Fibroblast of peridontal ligament (primary cell): ENCODE data around the gene NAA35.
"Not testable (repeated sequence)": the region's sequence is repeated elsewhere in the genome, so short reads cannot be mapped to it uniquely, and the experiment has no call there.

Source experiments
- DNase-seq: peaks from one replicate; pipeline ENCODE4 v3.0.0-alpha.2; 2010; ENCODE audit errors: extremely low read depth

The NAA35 gene

DNA sequence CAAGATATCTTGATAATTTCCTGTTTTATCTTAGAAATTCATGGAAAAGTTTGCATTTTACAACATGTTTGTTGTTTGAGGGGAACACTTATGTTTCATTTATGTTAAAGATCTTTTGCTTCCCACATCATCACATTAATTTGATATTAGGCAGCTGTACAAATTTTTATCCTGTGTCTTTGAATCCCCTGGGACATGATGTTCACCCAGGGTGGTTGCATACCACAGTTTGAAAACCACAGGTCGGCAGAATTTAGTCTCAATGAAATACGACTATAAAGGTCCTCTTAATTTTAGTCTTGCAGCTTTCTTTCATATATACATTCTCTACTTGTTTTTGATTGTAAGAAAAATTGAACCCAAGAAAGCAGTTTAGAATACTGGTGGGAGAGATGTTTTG lies 3.7 kb downstream of the NAA35 start:
- no peak for DNase-seq

GRCh38 chr9:85949586-85950335 lies 8.8 kb downstream of the NAA35 start:
- peak; percentile 50 for DNase-seq

GRCh38 chr9:85959955-85960354 lies 19.0 kb downstream of the NAA35 start:
- DNase-seq, result no peak

DNA sequence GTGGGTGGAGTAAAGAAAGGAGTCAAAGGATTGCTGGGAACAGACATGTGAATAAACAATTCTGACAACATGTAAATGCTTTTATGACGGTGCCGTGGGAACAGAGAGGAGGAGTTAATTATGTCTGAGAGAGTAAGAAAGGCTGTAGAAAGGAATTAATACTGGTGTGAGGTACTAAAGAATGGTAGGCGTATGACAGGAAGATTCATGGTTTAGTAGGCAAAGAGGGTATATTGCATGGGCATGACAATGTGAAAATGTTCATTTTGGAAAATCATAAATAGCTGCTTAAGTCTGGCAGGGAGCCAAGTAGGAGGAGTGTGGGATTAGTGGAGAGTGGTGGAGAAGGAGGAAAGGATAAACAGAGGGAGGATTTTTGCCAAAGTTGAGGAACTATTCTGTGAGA lies 19.7 kb downstream of the NAA35 start:
- DNase-seq, result peak; percentile 32

DNA sequence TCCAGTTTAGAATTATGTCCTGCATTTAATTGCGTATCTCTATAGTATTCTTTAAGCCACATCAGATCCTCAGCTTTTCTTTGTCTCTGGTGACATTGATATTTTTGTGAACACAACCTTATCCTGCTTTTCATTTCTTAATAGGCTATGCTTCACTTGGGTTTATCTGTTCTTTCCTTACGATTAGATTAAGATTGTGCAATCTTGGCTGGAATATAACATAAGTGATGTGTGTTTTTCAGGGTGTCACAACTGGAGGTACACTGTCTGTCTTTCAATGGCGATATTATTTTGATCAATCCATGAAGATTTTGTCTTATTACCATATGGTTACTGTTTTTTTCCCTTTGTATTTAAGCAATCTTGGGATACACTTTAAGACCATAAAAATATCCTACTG lies 23.6 kb downstream of the NAA35 start:
- DNase-seq, result no peak

- DNase-seq, result no peak
These were observed 24.0 kb downstream of the NAA35 start for GRCh38 chr9:85964949-85965348.

GRCh38 chr9:85969727-85970126 lies 28.8 kb downstream of the NAA35 start:
- DNase-seq, result no peak

DNA sequence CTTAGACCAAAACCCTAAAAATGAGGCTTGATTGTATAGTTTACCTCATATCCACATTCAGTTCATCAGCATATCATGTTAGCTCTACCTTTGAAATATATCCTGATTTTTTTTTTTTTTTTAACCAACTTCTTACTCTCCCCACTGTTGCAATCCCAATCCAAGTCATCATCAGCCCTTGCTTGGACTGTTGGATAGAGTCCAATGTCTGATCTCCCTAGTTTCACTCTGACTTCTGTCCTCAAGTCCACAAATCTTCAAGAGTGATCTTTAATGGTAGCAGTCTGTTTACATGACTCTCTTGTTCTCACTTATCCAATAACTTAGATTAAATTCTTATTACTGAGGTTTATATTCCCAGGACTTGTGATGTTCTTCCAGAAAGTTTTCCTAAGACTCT lies 30.8 kb downstream of the NAA35 start:
- DNase-seq, result peak; percentile 25

GRCh38 chr9:85973238-85973637 lies 32.3 kb downstream of the NAA35 start:
- no peak for DNase-seq

DNA sequence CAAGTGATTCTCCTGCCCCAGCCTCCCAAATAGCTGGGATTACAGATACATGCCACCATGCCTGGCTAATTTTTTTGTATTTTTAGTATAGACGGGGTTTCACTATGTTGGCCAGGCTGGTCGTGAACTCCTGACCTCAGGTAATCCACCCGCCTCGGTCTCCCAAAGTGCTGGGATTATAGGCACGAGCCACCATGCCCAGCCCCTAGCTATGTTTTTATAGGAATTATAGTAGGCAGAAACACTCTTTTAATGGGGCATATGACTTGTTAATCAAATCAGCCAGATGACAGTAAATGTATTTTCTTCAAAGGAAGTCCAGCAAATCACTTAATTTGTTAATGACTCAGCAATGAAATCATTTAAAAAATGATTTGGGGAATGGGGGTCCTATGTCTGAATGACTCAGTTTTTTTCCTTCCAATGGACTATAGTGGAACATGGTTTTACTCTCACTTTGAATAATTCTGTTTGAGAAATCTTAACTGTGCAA lies 33.2 kb downstream of the NAA35 start:
- not testable (repeated sequence) for DNase-seq

GRCh38 chr9:85978496-85978895 lies 37.5 kb downstream of the NAA35 start:
- DNase-seq, result no peak

- DNase-seq, result no peak
These were observed 40.4 kb downstream of the NAA35 start for GRCh38 chr9:85981369-85981768.

DNA sequence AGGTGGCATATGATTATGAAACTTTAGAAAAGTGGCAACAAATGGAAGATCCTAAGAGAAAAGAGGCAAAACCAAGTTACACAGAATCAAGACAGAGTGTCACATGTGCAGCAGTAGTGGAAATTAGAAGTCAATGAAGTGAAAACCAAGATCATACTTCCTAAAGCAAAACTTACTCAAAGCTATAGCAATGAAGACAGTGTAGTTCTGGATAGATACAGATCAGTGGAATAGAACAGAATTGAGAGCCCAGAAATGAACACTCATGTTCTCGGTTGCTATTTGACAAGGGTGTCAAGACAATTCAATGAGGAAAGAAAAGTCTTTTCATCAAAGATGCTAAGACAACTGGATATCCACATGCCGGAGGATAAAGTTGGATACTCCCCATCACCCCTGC lies 43.5 kb downstream of the NAA35 start:
- DNase-seq, result no peak

DNA sequence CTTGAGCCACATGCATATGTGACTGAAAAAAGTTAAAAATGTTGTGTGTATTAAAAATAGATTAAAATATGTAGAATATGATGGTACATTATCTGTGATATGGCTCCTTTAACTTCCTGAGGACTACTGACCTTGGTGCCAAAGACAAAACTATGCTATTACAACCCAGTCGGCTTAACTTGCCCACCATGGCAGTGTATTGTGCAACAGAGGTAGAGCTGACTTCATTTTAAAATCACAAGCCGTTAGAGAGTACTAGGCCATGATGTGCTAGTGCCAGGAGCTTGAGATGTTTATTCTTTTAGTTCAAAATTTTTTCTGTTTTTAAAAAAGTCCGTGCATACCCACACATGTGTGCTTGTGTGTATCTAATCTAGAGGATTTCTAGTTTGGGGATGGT lies 46.3 kb downstream of the NAA35 start:
- DNase-seq, result no peak

- DNase-seq, result no peak
These were observed 53.2 kb downstream of the NAA35 start for GRCh38 chr9:85994191-85994590.

GRCh38 chr9:85995097-85995496 lies 54.2 kb downstream of the NAA35 start:
- DNase-seq, result no peak

DNA sequence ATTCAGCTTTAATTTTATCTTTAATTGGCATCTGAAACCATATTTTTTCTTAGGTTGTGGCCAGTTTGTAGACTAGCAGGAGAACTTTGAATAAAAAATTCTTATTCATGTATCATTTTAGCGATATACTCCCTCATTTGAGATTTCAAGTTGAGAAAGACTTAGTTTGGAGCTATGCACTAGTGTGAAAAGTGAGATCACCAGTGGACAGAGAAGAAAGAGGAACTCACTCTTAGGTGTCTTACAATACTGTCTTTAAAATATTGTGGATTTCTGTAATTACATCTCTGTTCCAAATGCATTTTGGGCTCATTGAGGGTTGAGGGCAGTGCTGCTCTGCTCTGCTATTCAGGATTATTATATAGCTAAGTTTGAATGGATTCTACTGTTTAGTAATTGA lies 54.7 kb downstream of the NAA35 start:
- no peak for DNase-seq

DNA sequence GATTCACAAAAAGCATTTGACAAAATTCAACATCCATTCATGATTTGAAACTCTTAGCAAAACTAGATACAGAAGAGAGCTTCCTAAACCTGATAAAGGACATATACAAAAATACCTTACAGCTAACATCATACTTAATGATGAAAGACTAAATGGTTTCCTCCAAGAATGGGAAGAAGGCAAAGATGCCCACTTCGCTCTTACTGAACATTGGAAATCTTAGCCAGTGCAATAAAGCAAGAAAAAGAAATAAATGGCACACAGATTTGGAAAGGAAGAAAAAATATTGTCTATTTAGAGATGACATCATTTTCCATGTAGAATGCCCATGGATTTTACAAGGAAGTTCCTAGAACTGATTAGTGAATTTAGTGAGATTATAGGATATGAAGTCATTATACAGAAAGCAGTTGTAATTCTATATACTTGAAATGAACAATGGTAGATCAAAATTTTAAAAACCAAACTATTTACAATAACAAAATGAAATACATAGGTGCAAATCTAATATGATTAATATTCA lies 64.4 kb downstream of the NAA35 start:
- DNase-seq, result no peak

DNA sequence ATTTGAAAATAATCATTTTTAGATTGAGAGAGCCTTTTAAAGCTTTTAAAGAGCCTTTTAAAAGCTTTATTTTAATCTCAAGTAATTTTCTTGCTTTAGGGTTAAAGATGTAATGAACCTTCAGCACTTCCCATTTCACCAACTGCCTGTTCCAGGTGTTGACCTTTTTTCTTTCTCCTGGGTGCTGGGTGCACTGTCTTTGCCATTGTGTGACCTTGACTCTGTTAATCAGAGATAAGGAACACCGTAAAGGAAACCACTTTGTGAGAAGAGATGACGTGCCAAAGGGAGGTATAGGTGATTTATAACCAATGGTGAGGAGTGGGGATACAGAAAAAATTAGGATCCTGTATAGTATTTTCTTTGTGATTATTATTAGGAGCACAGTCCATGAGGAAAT lies 68.2 kb downstream of the NAA35 start:
- DNase-seq, result no peak

- DNase-seq, result peak; percentile 60
These were observed 79.8 kb downstream of the NAA35 start for GRCh38 chr9:86020731-86021130.

DNA sequence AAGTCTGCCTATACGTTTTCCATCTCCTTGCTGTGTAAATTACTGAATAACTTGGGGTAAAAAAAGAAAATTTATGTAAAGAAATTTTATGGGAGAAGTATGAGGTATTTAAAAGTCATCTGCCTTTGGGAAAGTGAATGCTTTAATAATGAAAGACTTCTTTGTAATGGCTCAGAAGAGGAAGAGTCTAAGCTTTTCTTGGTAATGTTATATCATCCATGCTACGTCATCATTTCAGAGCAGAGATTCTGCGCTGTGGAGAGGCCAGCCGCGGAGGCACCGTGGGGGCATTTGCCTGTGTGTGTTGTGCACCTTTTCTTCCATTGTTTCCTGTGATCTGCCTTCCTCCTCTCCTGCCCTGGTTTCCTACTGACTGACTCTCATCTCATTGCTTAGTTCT lies 80.2 kb downstream of the NAA35 start:
- DNase-seq, result no peak

DNA sequence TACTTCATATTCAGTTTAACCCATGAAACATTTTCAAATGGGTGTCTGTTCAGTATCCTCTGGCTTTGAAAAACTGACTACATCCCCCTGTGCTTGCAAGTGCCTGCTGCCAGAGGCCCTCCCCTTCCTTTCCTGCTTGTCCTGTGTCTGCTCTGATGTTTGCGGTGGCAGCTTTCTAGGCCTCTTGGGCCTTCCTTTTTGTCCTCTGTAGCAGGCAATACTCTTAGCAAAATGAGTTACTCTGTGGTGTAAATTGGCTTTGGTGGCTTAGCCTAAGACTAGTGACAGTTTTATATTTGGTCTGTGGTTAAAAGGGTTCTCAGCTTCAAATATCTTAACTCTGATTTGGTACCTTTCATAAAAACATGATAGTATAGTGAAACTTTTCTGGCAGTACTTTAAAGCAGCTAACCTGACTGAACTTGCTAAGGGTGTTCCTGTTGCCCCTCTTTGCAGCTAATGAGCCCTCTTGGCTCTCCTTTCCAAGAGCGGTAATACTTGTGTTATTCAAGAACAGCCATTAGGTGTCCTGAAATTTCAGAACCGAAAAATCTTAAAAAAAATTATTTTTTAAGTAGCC lies 81.8 kb downstream of the NAA35 start:
- no peak for DNase-seq

GRCh38 chr9:86027767-86028166 lies 86.8 kb downstream of the NAA35 start:
- no peak for DNase-seq
